Kidney glomerular epithelial cell (primary cell): ENCODE results near the gene WWOX.
A peak's percentile ranks its signal among the peaks of the same experiment; 100 is the strongest.

Experiments
- DNase-seq: peaks from one replicate; lab custom pipeline; 2025; lab: John Stamatoyannopoulos, UW

Gene WWOX

DNA sequence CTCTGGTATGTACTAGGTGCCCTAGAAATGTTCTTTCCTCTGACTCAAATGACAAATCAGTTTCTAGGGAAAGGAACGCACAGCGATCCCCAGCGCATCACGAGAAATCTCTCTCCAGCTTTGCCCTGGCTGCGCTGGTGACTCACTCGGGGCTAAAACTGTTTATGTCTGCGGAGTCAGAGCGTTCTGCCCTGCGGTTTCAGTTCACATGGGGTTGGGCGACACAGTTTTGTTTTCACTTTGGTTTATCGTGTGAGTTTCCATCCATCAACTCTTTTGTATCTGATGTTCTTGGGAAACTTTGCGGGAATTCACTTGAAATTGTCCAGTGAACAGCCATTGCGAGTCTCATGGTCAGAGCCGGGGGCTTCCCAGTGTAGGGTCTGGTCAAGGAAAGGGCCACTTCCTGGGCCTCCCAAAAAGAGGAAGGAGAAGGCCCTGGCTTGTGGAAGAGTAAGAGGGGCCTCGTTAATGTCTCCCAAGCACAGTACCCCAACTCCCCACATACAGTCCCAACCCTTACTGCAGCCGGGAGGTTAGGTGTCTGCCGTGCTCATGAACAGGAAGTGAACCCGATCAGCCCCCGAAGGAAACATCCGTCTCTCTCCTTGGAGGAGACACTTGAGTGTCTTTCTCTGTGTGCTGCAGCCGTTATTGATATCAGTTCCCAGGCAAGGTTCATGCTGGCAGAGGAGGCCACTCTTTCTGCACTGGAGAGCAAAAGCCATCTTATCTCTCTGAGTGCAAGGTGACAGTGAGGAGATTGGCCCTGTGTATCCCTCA is 643.2 kb downstream of the WWOX start:
- DNase-seq = peak; percentile 12

DNA sequence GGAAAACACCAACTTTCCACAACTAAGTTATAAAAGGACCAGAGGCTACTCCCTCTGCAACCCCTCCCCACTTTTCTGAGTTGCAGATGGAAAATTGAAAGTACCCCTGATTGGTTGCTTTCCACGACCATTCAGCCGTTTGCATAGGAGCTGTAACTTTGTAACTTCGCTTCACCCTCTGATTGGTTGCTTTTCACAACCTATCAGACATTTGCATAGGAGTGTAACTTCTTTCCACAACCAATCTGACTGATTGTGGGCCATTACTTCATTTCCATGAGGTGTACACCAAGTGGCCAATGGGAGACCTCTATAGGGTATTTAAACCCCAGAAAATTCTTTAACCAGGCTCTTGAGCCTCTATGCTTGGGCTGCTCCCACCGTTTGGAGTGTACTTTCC is 644.1 kb downstream of the WWOX start:
- DNase-seq = no peak

DNA sequence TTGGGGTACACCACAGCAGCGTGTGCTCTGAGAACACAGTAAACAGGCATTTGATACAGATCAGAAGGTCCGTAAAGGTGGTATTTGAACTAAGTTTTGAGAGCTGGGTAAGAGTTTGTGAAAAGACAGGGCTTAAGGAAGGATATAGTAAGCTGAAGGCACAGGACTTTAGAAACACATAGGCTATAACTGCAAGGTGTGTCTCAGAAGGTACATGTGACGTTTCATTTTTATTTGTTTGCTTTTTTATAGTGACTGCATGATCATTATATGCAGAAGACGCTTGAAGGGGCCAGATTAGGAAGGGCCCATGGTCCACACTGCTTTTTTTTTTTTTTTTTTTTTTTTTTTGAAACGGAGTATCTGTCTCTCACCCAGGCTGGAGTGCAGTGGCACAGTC is 644.6 kb downstream of the WWOX start:
- no peak for DNase-seq

- DNase-seq = no peak
Observed at GRCh38 chr16:78744796-78745107, 645.3 kb downstream of the WWOX start.

DNA sequence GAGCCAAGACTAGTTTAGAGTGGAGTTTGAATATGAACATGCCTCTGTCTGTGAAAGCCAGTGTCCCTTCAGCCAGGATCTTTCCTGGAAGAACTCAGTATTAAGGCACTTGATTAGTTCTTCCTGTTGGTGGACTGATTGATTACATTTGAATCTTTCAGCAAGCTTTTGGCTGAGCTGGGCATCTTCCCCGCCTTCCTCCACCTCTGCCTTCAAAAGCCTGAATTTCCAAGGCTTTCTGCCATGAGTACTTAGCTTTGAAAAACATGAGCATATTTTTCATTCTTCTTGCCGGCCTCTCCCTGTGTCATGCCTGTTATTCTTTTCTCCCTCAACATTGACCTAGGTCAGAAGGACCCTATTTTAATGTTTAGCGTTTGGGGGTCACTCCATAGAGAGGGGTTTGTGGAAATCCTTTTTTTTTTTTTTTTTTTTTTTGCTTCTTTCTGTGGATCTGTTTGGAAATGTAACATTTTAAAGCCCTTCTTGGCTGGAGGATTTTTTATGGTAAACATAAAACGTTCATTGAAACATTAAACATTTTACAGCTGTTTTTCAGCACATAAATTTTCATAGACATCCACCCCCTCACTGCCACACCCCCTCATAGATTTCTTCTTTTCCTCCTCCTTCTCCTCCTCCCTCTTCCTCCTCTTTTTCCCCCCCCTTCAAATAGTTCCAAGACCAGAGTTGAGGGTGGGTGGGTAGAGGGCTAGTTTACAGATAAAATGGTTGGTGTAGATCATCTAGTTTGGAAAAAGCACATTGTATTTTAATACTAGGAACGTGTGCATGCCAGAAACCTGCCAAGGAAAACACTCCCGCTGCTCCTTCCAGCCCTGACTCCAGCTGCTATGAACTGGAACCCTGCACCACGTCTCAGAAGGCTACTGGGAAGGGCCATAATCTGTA is 645.9 kb downstream of the WWOX start:
- DNase-seq = no peak

DNA sequence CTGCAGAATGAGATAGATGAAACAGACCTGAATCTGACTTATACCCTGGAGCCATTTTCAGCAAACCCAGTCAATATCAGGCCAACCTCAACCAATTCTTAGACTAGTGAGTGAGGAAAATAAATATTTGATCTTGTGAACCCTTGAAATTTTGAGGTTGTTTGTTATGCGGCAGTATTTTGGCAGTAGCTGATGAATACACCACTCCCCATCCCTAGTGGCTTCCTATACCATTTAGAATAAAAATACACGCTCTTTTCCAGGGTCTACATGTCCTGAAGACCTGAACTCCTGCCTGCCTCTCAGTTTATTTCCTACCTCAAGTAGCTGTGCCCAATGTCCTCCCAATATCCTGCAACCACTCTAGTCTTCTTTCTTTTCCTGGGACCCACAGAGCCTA is 647.3 kb downstream of the WWOX start:
- no peak for DNase-seq

DNA sequence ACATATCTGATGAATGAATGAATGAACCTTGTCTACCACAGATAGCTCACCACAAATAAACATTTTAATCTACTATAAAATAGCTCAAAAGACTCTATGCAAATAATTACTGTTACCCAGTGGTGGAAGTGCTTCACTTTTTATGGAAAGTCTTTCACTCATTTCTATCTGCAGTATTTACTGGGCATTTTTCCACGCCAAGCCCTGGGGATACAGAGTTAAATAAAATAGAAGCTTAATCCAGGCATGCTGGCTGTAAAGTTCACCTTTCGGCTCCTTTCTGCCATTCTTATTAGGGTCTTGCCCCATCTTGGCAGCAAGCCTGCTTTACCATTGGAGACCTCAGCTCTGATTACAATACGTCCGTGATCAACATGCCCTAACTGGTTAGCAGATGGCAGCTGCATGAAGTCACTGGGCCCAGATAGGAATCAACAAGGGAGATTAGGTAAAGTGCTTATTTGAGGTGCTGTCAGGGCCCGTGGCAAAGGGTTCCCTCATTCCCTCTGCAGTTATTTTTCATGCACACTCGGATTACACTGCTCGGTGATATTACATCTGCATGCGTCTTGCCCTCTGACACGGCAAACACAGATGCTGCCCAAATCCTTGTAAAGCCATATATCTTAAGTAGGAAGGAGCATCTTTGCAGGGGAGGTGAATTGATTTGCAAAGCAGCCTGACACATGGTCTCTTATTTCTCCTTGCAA is 648.9 kb downstream of the WWOX start:
- no peak for DNase-seq

DNA sequence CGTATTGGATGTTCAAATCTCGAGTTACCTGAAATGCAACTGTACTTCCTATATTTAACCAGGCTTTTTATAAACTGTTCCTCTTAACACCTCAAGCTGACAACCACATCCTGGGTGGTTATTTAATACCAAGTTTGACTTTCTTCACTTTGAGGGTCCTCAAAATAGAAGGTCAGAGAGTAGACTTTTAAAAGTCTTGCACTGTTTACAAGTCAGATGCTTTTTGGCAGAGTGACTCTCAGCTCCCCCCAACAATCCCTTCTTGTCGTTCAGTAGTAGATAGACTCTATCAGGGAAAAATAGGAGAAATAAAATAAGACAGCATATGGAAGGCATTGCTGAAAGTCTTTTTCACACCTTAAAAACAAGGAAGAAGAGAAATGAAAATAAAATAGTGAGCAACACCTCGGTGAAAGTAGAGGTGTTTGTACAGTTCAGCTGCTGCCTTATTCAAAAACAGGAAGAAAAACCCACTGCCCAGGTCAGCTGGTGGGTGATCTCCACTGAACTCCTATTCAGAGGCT is 650.4 kb downstream of the WWOX start:
- no peak for DNase-seq

GRCh38 chr16:78750611-78751010 is 651.2 kb downstream of the WWOX start:
- DNase-seq = no peak

- no peak for DNase-seq
Observed at GRCh38 chr16:78751601-78752000, 652.1 kb downstream of the WWOX start.

GRCh38 chr16:78754713-78755112 is 655.3 kb downstream of the WWOX start:
- DNase-seq = no peak

DNA sequence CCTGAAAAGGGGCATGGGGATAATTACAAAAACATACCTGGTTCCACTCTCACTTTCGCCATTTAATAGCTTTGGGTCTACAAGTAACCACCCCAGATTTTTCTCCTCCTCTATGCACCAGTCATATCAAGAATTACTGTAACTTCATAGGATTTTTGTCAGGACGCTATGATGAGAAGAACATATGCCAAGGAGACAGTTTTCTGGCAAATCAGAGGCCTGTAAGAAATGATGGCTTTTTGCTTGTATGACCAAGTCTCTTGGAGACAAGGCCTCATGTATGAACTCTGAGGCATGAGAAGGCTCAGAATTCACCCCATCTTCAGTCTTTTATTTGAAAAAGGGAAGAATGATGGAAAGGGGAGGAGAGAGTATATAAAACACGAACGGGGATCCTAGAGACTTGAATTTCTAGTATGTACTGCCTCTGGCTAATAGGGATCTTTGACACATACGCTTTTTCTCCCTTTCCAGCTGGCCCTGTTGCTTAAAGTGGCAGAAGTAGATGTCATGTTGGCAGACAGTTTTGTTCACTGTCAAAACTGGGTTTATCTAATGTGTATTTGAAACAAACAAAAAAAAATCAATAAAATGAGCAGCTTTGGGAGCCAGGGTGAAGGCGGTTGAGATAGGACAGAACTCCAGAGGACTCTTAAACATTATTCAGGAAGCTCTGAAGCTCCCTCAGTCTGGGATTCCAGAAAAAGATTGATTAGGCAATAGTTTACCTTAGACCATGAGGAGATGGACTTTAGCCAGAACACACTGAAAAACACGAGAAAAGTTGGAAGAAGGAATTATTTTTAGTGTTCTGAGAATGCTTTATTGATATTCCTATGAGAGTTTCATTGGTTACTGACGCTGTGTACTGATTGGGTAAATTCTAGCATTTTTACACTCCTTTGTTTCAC is 656.6 kb downstream of the WWOX start:
- no peak for DNase-seq

DNA sequence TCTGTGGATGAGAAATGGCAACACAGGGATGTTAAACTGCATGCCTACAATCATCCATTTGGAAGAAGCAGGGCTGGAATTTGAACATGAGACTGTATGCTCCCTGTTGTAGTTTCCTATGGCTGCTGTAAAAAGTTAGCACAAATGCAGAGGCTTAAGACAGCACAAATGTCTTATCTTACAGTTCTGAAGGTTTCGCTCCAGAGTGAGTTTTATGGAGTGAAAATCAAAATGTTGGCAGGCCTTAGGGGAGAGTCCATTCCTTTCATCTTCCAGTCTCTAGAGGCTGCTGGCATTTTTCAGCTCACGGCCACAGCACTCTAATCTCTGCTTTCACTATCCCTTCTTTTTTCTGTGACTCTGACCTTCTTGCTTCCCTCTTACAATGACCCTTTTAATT is 660.1 kb downstream of the WWOX start:
- DNase-seq = no peak

DNA sequence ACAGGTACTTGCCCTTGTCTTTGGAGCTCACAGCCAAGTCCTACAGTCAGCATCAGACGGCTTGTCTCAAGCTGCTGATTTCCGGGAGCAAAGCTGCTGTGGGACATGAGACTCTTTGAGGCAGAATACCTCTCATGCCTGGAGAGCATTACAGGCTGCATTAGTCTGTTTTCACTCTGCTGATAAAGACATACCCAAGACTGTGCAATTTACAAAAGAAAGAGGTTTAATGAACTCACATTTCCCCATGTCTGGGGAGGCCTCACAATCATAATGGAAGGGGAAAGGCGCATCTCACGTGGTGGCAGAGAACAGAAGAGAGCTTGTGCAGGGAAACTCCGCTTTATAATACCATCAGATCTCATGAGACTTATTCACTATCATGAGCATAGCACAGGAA is 661.2 kb downstream of the WWOX start:
- no peak for DNase-seq

DNA sequence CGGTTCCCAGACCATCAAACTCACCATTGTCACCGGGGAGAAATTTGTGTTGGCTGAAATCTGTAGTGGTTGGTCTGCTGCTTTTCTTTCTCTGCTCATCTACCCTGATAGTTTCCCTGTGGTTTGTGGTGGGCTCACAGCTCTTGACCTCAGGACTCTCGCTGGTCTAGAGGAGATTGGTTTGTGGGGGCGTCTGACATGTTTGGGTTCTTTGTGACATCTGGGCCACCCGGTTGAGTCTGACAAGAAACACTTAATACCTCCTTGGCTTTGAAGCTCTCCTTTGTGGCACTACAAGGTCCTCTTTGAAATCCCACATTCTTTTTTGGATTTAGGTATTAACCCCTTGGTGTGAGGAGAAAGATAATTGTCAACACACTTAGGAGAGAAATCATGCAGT is 662.0 kb downstream of the WWOX start:
- DNase-seq = no peak

DNA sequence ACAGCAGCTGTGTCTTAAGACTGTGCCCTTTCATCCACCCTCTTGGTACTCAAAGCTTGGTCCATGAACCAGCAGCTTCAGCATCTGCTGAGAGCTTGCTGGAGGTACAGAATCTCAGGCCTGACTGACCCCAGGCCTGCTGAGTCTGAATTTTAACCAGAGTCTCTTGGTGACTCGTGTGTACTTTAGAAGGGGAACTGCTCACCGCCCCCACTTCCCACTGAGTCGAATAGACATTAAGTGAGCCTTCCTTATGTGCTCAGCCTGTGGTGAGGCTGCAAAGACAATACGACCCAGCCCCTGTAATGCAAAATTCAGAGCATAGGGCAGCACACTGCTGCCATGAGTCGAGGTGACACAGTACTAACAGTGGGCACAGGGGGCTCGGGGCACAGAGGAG is 662.8 kb downstream of the WWOX start:
- DNase-seq = no peak

DNA sequence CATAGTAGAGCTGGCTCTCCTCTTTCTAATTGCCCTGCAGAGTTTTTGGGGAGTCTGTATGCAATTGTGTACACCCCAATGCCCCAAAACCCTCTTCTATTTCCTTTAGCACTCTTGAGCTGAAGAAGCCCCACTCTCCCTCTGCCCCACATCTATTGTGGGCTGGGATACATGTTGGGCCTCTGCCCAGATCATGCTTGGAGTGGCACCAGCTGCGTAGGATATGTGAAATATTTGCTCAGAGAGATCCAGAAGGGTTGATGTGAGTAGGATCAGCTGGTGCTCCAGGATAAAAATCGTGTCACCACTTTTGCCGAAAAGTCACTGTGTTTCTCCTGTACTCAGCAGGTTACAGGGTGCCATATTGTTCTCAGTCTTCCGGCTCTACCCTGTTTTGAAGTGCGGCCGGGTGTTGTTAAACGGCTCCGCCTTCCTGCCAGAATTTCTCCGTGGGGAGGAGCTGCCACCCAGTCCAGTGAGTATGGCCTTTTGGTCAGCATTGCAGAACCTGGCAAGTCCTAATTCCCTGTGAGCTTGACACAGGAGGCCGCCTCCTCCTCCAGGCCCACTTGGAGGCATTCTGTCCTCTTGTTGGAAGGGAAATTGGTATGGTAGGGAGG is 664.5 kb downstream of the WWOX start:
- no peak for DNase-seq

DNA sequence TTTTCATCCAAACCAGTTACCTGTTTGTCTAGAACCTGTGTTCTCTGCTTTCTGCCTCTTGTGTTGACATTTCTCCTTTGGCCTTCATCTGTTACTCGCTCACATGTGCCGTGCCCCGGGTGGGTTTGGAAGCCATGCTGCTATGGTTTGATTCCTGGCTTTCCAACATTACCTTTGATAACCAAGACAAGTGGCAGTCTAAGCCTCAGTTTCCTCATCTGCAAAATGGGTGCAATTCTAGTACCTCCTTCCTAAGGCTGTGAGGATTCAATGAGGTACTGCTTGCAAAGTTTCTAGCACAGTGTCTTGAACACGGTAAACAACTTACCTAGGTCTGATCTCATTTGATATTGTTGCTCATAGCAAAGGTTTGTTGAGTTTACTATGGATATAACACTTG is 665.0 kb downstream of the WWOX start:
- no peak for DNase-seq

GRCh38 chr16:78768226-78768625 is 668.8 kb downstream of the WWOX start:
- DNase-seq = no peak

GRCh38 chr16:78768718-78769117 is 669.3 kb downstream of the WWOX start:
- DNase-seq = no peak
